GM12891 (cell line): ENCODE data around the gene ST3GAL4.

Experiments
- PAX5 ChIP-seq: IDR thresholded peaks from 2 replicates; pipeline ENCODE4 v1.6.1; 2011; ENCODE audit warnings: low read length, moderate library complexity, mild to moderate bottlenecking; ENCODE audit not compliant: insufficient read depth, severe bottlenecking
- POLR2A ChIP-seq: IDR thresholded peaks from 2 replicates; pipeline ENCODE4 v1.6.1; 2011; ENCODE audit warnings: low read depth, low read length, control low read depth
- POLR2AphosphoS5 ChIP-seq: IDR thresholded peaks from 2 replicates; pipeline ENCODE4 v1.6.1; 2011; ENCODE audit warnings: low read depth, low read length, control low read depth
- TAF1 ChIP-seq: IDR thresholded peaks from 2 replicates; pipeline ENCODE4 v1.6.1; 2011; ENCODE audit warnings: low read depth, low read length, control low read depth

- TF ChIP-seq POLR2A = no peak
- TF ChIP-seq POLR2AphosphoS5 = no peak
- no peak for TF ChIP-seq TAF1
- no peak for TF ChIP-seq PAX5
Observed at GRCh38 chr11:126433244-126433846, 77.9 kb downstream of the ST3GAL4 start.
